A549 (cell line): ENCODE data around the gene CAMK1G. TPM values are rescaled to one million over a fixed set of nuclear protein-coding genes. Genes with fewer than 3 reads are reported as not detected.

ENCODE experiments used
- ATAC-seq, 2 experiments: fragments of 200-7000 bp in 1 of 2; fragments of >200 bp in 1 of 2; cut with Nextera tagmentation in 1 of 2; cut with Tn5 transposase in 1 of 2; 3 replicates each; pipeline versions ENCODE4 v1.8.0 to v1.9.1; 2018 to 2020; ENCODE audit warnings: mild to moderate bottlenecking in 1 of 2, moderate library complexity in 1 of 2
- CTCF ChIA-PET: fragments of 300-600 bp; sonication (Branson Sonifier 250); formaldehyde crosslinking; extraction: SDS; loops from one replicate; lab custom pipeline; 2021; ENCODE audit warnings: antibody characterized with exemption, inconsistent platforms; lab: Yijun Ruan, JAX
- POLR2A ChIA-PET: fragments of 350-600 bp; formaldehyde crosslinking; extraction: SDS; loops from one replicate; lab custom pipeline; 2021; ENCODE audit warnings: antibody characterized with exemption, inconsistent platforms; lab: Yijun Ruan, JAX
- DNase-seq, 2 experiments: peaks; one replicate each; pipeline versions ENCODE4 v3.0.0 to v3.0.0-alpha.2; 2011 to 2016; ENCODE audit warnings: low read depth in 1 of 2, low spot score in 1 of 2
- FAIRE-seq: peaks from 2 replicates; lab custom pipeline; 2011; peaks lifted over from hg19 to GRCh38; lab: Jason Lieb, UNC
- H3K27ac ChIP-seq, 2 experiments: fragments of >200 bp; sonication (Bioruptor Twin); formaldehyde crosslinking; 3 replicates each; pipeline ENCODE4 v1.5.1; 2016 to 2017
- H3K4me1 ChIP-seq: fragments of >200 bp; sonication (Bioruptor Twin); formaldehyde crosslinking; 3 replicates; pipeline ENCODE4 v1.6.1; 2016
- H3K4me2 ChIP-seq: fragments of >200 bp; sonication (Bioruptor Twin); formaldehyde crosslinking; 3 replicates; pipeline ENCODE4 v1.6.1; 2016
- H3K4me3 ChIP-seq: fragments of >200 bp; sonication (Bioruptor Twin); formaldehyde crosslinking; 3 replicates; pipeline ENCODE4 v1.5.1; 2016
- H3K9me3 ChIP-seq: fragments of >200 bp; sonication (Bioruptor Twin); formaldehyde crosslinking; 3 replicates; pipeline ENCODE4 v1.6.1; 2016
- CBX8 ChIP-seq: fragments of 200-600 bp; sonication (generic); IDR thresholded peaks from 2 replicates; pipeline ENCODE4 v1.6.1; 2016
- GATA3 ChIP-seq: IDR thresholded peaks from 2 replicates; pipeline ENCODE4 v1.6.1; 2012; ENCODE audit warnings: borderline replicate concordance
- HOXB13 ChIP-seq: fragments of 250-450 bp; sonication (Bioruptor Pico); IDR thresholded peaks from 2 replicates; pipeline ENCODE4 v1.5.0; 2020; ENCODE audit warnings: low read depth, mild to moderate bottlenecking, moderate library complexity
- JUN ChIP-seq, 2 experiments: fragments of >200 bp; sonication (Bioruptor Twin); formaldehyde crosslinking; IDR thresholded peaks; 2 replicates in 1 of 2; 3 replicates in 1 of 2; pipeline ENCODE4 v1.6.1; 2016 to 2017
- KDM5A ChIP-seq: fragments of 200-600 bp; sonication (generic); IDR thresholded peaks from 2 replicates; pipeline ENCODE4 v1.6.1; 2016; ENCODE audit warnings: antibody characterized with exemption, mild to moderate bottlenecking
- MAX ChIP-seq: IDR thresholded peaks from 2 replicates; pipeline ENCODE4 v1.6.1; 2012
- MAZ ChIP-seq: fragments of 150-350 bp; IDR thresholded peaks from 2 replicates; pipeline ENCODE4 v1.6.1; 2014; ENCODE audit warnings: antibody characterized with exemption, low read depth, low read length, borderline replicate concordance
- NPAS2 ChIP-seq: fragments of 250-450 bp; sonication (Bioruptor Pico); IDR thresholded peaks from 2 replicates; pipeline ENCODE4 v1.8.0; 2022; ENCODE audit warnings: mild to moderate bottlenecking, moderate library complexity, borderline replicate concordance
- PBX3 ChIP-seq: IDR thresholded peaks from 2 replicates; pipeline ENCODE4 v1.6.1; 2012
- POLR2A ChIP-seq: IDR thresholded peaks from 2 replicates; pipeline ENCODE4 v1.6.1; 2012; ENCODE audit warnings: mild to moderate bottlenecking, low read length
- RCOR1 ChIP-seq: fragments of 150-350 bp; IDR thresholded peaks from 2 replicates; pipeline ENCODE4 v1.6.1; 2014; ENCODE audit warnings: antibody characterized with exemption, low read length, low read depth
- RNF2 ChIP-seq: fragments of 200-600 bp; sonication (generic); IDR thresholded peaks from 2 replicates; pipeline ENCODE4 v1.6.1; 2016; ENCODE audit warnings: low read depth, mild to moderate bottlenecking, antibody characterized with exemption, moderate library complexity, borderline replicate concordance
- SMC3 ChIP-seq: fragments of >200 bp; sonication (Bioruptor Twin); formaldehyde crosslinking; IDR thresholded peaks from 3 replicates; pipeline ENCODE4 v1.6.1; 2018; ENCODE audit warnings: inconsistent platforms
- SREBF2 ChIP-seq: fragments of 450-650 bp; IDR thresholded peaks from 2 replicates; pipeline ENCODE4 v1.6.1; 2014; ENCODE audit warnings: mild to moderate bottlenecking, moderate library complexity
- ZC3H11A ChIP-seq: fragments of 450-650 bp; IDR thresholded peaks from 2 replicates; pipeline ENCODE4 v1.6.1; 2014; ENCODE audit warnings: antibody characterized with exemption, mild to moderate bottlenecking
- WGBS: methylation state at CpG from one replicate; pipeline ENCODE4 v1.1.6; 2017; ENCODE audit errors: missing lambda C conversion rate; 5-methylcytosine and 5-hydroxymethylcytosine counted together
- polyA plus RNA-seq, 4 experiments: library from polyadenylated mRNA; depleted of rRNA in 3 of 4; stranded (reverse); fragments of >200 nt; fragmentation: RNase III in 1 of 4; extraction: RNeasy Plus Mini Kit Qiagen cat#74134 plus additional on column Dnase treatment in 1 of 4; gene quantifications; 2 replicates in 3 of 4; 3 replicates in 1 of 4; pipeline ENCODE4 v1.2.3, GENCODE V29; 2011 to 2017
- TF ChIP-seq, protein P1 (sequence below): fragments of 450-650 bp; IDR thresholded peaks from 2 replicates; pipeline ENCODE4 v1.6.1; 2014; ENCODE audit warnings: antibody characterized with exemption
- TF ChIP-seq, protein P2 (sequence below): fragments of >200 bp; sonication (Bioruptor Twin); formaldehyde crosslinking; IDR thresholded peaks from 3 replicates; pipeline ENCODE4 v1.6.1; 2016
- TF ChIP-seq, protein P3 (sequence below): fragments of 200-600 bp; sonication (generic); IDR thresholded peaks from 2 replicates; pipeline ENCODE4 v1.6.1; 2016; ENCODE audit warnings: antibody characterized with exemption, mild to moderate bottlenecking, moderate library complexity

Gene CAMK1G
- polyA plus RNA-seq, 2 of the 4 experiments (the other 2 are of a cell fraction): 0.03 to 0.08 TPM

DNA sequence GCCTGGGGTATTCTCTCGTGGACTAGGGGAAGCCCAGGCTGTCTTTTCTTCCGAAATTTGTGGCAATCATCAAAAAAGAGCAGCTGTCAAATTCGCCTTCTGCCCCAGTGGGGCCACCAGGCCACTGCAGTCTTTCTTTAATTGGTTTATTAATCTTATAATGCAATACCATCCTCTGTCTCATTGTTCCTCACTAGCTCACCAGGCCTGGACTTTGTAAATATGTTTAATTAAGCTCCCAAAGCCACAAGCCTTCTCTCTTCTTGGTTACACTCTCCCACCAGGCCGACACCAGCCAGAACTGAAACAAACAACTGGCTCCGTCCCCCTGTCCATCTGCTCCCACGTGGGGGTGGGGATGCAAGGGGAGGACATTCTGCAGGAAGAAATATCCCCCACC is 22.0 kb upstream of the CAMK1G start:
- ChIA-PET CTCF (interaction anchor here (1.2 to 2.6 kb wide), 4 partner anchors 8 to 36 kb away, joined by 3 to 8 read pairs (median 5); no protein-coding TSS in a partner anchor), POLR2A (interaction anchor here (0.6 kb wide), 1 partner anchor 1091 kb away, joined by 4 read pairs; no protein-coding TSS in a partner anchor)
- H3K27ac ChIP-seq: no peak overlapping the region
- ATAC-seq (no peak), DNase-seq (no peak), FAIRE-seq (no peak)
- no peaks in the 10 kb centered on the region for H3K4me1 ChIP-seq
- WGBS: 52% methylated on average over 6 of the region's 6 CpGs
- H3K4me3 ChIP-seq: no peak overlapping the region
- no peak overlapping the region for H3K4me2 ChIP-seq
- TF ChIP-seq, protein P1, sequence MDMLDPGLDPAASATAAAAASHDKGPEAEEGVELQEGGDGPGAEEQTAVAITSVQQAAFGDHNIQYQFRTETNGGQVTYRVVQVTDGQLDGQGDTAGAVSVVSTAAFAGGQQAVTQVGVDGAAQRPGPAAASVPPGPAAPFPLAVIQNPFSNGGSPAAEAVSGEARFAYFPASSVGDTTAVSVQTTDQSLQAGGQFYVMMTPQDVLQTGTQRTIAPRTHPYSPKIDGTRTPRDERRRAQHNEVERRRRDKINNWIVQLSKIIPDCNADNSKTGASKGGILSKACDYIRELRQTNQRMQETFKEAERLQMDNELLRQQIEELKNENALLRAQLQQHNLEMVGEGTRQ: no peak
- TF ChIP-seq MAZ (no peak), GATA3 (no peak), RNF2 (no peak), MAX (no peak), ZC3H11A (no peak), SMC3 (no peak), HOXB13 (CRISPR knock-in tag) (no peak), RCOR1 (no peak), NPAS2 (no peak), KDM5A (no peak), PBX3 (no peak), CBX8 (no peak), JUN (IDR thresholded peaks at IDR 0.05) (no peak), POLR2A (no peak), SREBF2 (no peak)
- TF ChIP-seq, protein P2, sequence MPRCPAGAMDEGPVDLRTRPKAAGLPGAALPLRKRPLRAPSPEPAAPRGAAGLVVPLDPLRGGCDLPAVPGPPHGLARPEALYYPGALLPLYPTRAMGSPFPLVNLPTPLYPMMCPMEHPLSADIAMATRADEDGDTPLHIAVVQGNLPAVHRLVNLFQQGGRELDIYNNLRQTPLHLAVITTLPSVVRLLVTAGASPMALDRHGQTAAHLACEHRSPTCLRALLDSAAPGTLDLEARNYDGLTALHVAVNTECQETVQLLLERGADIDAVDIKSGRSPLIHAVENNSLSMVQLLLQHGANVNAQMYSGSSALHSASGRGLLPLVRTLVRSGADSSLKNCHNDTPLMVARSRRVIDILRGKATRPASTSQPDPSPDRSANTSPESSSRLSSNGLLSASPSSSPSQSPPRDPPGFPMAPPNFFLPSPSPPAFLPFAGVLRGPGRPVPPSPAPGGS: no peak
- H3K9me3 ChIP-seq: no peaks in the 10 kb centered on the region

GRCh38 chr1:209564849-209565248 is 18.7 kb upstream of the CAMK1G start:
- ATAC-seq (no peak), FAIRE-seq (no peak), DNase-seq (no peak)
- no peak overlapping the region for H3K4me2 ChIP-seq
- H3K4me3 ChIP-seq: no peak overlapping the region
- no peaks in the 10 kb centered on the region for H3K4me1 ChIP-seq
- no peak overlapping the region for H3K27ac ChIP-seq
- WGBS: 44% methylated on average over 4 of the region's 4 CpGs
- POLR2A ChIA-PET: no interaction called here
- H3K9me3 ChIP-seq: no peaks in the 10 kb centered on the region
- TF ChIP-seq, protein P3, sequence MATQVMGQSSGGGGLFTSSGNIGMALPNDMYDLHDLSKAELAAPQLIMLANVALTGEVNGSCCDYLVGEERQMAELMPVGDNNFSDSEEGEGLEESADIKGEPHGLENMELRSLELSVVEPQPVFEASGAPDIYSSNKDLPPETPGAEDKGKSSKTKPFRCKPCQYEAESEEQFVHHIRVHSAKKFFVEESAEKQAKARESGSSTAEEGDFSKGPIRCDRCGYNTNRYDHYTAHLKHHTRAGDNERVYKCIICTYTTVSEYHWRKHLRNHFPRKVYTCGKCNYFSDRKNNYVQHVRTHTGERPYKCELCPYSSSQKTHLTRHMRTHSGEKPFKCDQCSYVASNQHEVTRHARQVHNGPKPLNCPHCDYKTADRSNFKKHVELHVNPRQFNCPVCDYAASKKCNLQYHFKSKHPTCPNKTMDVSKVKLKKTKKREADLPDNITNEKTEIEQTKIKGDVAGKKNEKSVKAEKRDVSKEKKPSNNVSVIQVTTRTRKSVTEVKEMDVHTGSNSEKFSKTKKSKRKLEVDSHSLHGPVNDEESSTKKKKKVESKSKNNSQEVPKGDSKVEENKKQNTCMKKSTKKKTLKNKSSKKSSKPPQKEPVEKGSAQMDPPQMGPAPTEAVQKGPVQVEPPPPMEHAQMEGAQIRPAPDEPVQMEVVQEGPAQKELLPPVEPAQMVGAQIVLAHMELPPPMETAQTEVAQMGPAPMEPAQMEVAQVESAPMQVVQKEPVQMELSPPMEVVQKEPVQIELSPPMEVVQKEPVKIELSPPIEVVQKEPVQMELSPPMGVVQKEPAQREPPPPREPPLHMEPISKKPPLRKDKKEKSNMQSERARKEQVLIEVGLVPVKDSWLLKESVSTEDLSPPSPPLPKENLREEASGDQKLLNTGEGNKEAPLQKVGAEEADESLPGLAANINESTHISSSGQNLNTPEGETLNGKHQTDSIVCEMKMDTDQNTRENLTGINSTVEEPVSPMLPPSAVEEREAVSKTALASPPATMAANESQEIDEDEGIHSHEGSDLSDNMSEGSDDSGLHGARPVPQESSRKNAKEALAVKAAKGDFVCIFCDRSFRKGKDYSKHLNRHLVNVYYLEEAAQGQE: no peak
- CTCF ChIA-PET: interaction anchor here (0.7 to 7.4 kb wide), 13 partner anchors 9 to 912 kb away, joined by 3 to 93 read pairs (median 8); no protein-coding TSS in a partner anchor
